Mesothelial cell of epicardium (in vitro differentiated cells): Measurements from ENCODE around the gene RASEF. TPM values are rescaled to one million over a fixed set of nuclear protein-coding genes. Genes with fewer than 3 reads are reported as not detected.

Experiments used
- DNase-seq, 2 experiments: peaks; one replicate each; pipeline ENCODE4 v3.0.0; 2021; ENCODE audit warnings: low spot score in 2 of 2; ENCODE audit not compliant: unreplicated experiment in 2 of 2
- H3K27ac Mint-ChIP-seq: 2 replicates; pipeline ENCODE4 v1.8.0; 2021; ENCODE audit warnings: mixed read lengths
- H3K27me3 Mint-ChIP-seq: 2 replicates; pipeline ENCODE4 v1.8.0; 2021; ENCODE audit warnings: low read depth, mixed read lengths
- H3K36me3 Mint-ChIP-seq: 2 replicates; pipeline ENCODE4 v1.8.0; 2021; ENCODE audit warnings: mixed read lengths
- H3K4me1 Mint-ChIP-seq: 2 replicates; pipeline ENCODE4 v1.8.0; 2021; ENCODE audit warnings: mixed read lengths
- H3K4me3 Mint-ChIP-seq: 2 replicates; pipeline ENCODE4 v1.8.0; 2021; ENCODE audit warnings: mild to moderate bottlenecking, moderate library complexity, mixed read lengths
- H3K9me3 Mint-ChIP-seq: 2 replicates; pipeline ENCODE4 v1.8.0; 2021; ENCODE audit warnings: mixed read lengths
- CTCF ChIP-seq: fragments of 200-600 bp; sonication (generic); IDR thresholded peaks from one replicate; pipeline ENCODE4 v1.5.0; 2021; ENCODE audit warnings: antibody characterized with exemption; ENCODE audit not compliant: unreplicated experiment
- total RNA-seq: library from RNA; stranded (reverse); gene quantifications from 3 replicates; pipeline ENCODE4 v1.2.1, GENCODE V29; 2021

Gene RASEF
- total RNA-seq, 1 donor from 2014 or later, result 4.0 TPM

DNA sequence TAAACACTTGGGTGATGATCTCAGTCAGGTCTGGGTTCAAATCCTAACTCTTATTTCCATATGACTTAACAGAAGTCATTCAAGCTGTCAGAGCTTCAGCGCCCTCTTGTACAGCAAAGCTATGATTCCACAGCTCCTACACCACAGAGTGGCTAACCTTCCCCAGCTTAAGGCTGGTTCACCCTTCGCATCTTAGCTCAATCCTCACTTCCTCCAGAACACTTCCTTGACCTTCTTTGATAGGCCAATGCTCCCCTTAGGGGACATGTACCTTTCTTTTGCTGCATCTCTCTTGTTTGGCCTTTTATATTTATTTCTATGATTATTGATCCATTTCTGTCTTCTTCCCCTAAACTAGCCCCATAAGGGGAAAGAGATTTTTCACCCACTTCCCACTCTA is 57.0 kb downstream of the RASEF start:
- Mint-ChIP-seq H3K4me3 (no peak overlapping the region), H3K36me3 (no peaks in the 10 kb centered on the region), H3K27ac (no peak overlapping the region), H3K9me3 (no peaks in the 10 kb centered on the region), H3K4me1 (peaks cover 3% of the 10 kb centered on the region), H3K27me3 (no peaks in the 10 kb centered on the region)
- DNase-seq, result no peak
- TF ChIP-seq CTCF, result no peak

- TF ChIP-seq CTCF, result no peak
- Mint-ChIP-seq H3K27me3 (no peaks in the 10 kb centered on the region), H3K27ac (no peak overlapping the region), H3K4me3 (no peak overlapping the region), H3K9me3 (no peaks in the 10 kb centered on the region), H3K36me3 (no peaks in the 10 kb centered on the region), H3K4me1 (peaks cover 3% of the 10 kb centered on the region)
- no peak for DNase-seq
Measured at GRCh38 chr9:83005361-83005760, 57.6 kb downstream of the RASEF start.

DNA sequence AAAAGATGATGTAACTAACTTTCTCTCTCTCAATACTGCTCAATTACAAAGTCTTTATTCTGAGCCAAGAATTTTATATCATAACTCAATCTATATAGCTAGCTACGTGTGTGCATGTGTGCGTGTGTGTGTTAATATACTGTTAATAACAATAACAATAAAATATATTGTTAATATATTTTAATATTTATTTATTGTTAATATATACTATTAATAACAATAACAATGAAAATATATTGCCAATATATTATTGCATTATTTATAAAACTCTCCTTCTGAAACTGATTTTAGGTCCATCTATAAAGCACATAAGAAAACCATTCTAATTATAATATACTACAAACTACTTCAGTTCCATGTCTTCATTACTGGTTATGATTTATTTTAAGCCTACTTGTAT is 60.6 kb downstream of the RASEF start:
- peaks cover 3% of the 10 kb centered on the region for H3K4me1 Mint-ChIP-seq
- no peaks in the 10 kb centered on the region for H3K36me3 Mint-ChIP-seq
- no peak overlapping the region for H3K27ac Mint-ChIP-seq
- no peaks in the 10 kb centered on the region for H3K9me3 Mint-ChIP-seq
- no peak for DNase-seq
- no peak overlapping the region for H3K4me3 Mint-ChIP-seq
- no peaks in the 10 kb centered on the region for H3K27me3 Mint-ChIP-seq
- TF ChIP-seq CTCF, result no peak

- Mint-ChIP-seq H3K27ac (no peak overlapping the region), H3K4me3 (no peak overlapping the region), H3K27me3 (no peaks in the 10 kb centered on the region), H3K9me3 (no peaks in the 10 kb centered on the region), H3K4me1 (peaks cover 3% of the 10 kb centered on the region), H3K36me3 (peaks cover 2% of the 10 kb centered on the region)
- no peak for DNase-seq
- TF ChIP-seq CTCF, result no peak
Measured at GRCh38 chr9:83000765-83001164, 62.2 kb downstream of the RASEF start.

DNA sequence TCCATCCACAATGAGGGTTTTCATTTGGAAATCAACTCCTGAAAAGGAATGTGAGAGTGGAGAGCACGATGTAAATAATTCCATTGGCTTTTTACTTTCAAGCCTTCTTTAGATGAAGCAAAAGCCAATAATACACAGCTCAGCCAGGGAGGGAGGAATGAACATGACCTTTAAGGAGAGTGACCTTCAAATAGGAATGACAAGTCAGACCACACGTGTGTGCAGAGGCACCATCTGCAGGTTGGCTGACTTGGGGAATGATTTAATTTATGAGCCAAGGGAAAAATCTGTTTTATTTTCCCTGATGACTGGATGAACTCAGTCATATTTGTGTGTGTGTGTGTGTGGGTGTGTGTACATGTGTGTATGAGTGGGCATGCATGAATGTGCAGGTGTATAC is 64.5 kb downstream of the RASEF start:
- H3K4me3 Mint-ChIP-seq, result no peak overlapping the region
- H3K9me3 Mint-ChIP-seq, result no peaks in the 10 kb centered on the region
- peaks cover 5% of the 10 kb centered on the region for H3K4me1 Mint-ChIP-seq
- no peak overlapping the region for H3K27ac Mint-ChIP-seq
- DNase-seq, result no peak
- no peak for TF ChIP-seq CTCF
- no peaks in the 10 kb centered on the region for H3K27me3 Mint-ChIP-seq
- H3K36me3 Mint-ChIP-seq, result peaks cover 2% of the 10 kb centered on the region

- H3K27ac Mint-ChIP-seq, result no peak overlapping the region
- DNase-seq, result no peak
- peaks cover 2% of the 10 kb centered on the region for H3K36me3 Mint-ChIP-seq
- peaks cover 13% of the 10 kb centered on the region for H3K4me1 Mint-ChIP-seq
- no peak for TF ChIP-seq CTCF
- H3K9me3 Mint-ChIP-seq, result no peaks in the 10 kb centered on the region
- no peak overlapping the region for H3K4me3 Mint-ChIP-seq
- H3K27me3 Mint-ChIP-seq, result no peaks in the 10 kb centered on the region
Measured at GRCh38 chr9:82997476-82998140, 65.3 kb downstream of the RASEF start.
